ENCODE results near the gene ZNF398.

ZNF398 gene

GRCh38 chr7:149171892-149172533 lies 24.8 kb downstream of the ZNF398 start:
- Mint-ChIP-seq H3K27me3 (no peaks in the 10 kb centered on the region), H3K9me3 (no peaks in the 10 kb centered on the region), H3K4me1 (peaks cover 2% of the 10 kb centered on the region), H3K36me3 (ENCODE audit: low read depth) (peaks cover 31% of the 10 kb centered on the region), H3K4me3 (no peak overlapping the region), H3K27ac (no peak overlapping the region)
- no peak for DNase-seq
- no peak for ATAC-seq

- peaks cover 2% of the 10 kb centered on the region for H3K4me1 Mint-ChIP-seq
- no peak for ATAC-seq
- peaks cover 33% of the 10 kb centered on the region for H3K36me3 Mint-ChIP-seq (ENCODE audit: low read depth)
- H3K4me3 Mint-ChIP-seq = no peak overlapping the region
- H3K27me3 Mint-ChIP-seq = no peaks in the 10 kb centered on the region
- DNase-seq = no peak
- no peaks in the 10 kb centered on the region for H3K9me3 Mint-ChIP-seq
- H3K27ac Mint-ChIP-seq = no peak overlapping the region
Measured at GRCh38 chr7:149172534-149172920, 25.3 kb downstream of the ZNF398 start.

GRCh38 chr7:149175150-149175549 lies 27.9 kb downstream of the ZNF398 start:
- H3K27me3 Mint-ChIP-seq = no peaks in the 10 kb centered on the region
- peaks cover 39% of the 10 kb centered on the region for H3K36me3 Mint-ChIP-seq (ENCODE audit: low read depth)
- H3K4me3 Mint-ChIP-seq = no peak overlapping the region
- no peaks in the 10 kb centered on the region for H3K9me3 Mint-ChIP-seq
- peaks cover 2% of the 10 kb centered on the region for H3K4me1 Mint-ChIP-seq
- no peak for ATAC-seq
- DNase-seq = no peak
- no peak overlapping the region for H3K27ac Mint-ChIP-seq

GRCh38 chr7:149179241-149179640 lies 32.0 kb downstream of the ZNF398 start:
- H3K27me3 Mint-ChIP-seq = no peaks in the 10 kb centered on the region
- DNase-seq (no peak), ATAC-seq (no peak)
- H3K4me1 Mint-ChIP-seq = no peaks in the 10 kb centered on the region
- H3K36me3 Mint-ChIP-seq (ENCODE audit: low read depth) = peaks cover 31% of the 10 kb centered on the region
- H3K9me3 Mint-ChIP-seq = no peaks in the 10 kb centered on the region
- no peak overlapping the region for H3K27ac Mint-ChIP-seq
- H3K4me3 Mint-ChIP-seq = no peak overlapping the region

- Mint-ChIP-seq H3K27ac (peak overlapping the region; percentile 36), H3K36me3 (ENCODE audit: low read depth) (peaks cover 29% of the 10 kb centered on the region), H3K27me3 (no peaks in the 10 kb centered on the region), H3K4me1 (no peaks in the 10 kb centered on the region), H3K4me3 (no peak overlapping the region), H3K9me3 (no peaks in the 10 kb centered on the region)
- no peak for DNase-seq
- ATAC-seq = no peak
Measured at GRCh38 chr7:149180722-149181449, 33.6 kb downstream of the ZNF398 start.

GRCh38 chr7:149181450-149181790 lies 34.2 kb downstream of the ZNF398 start:
- ATAC-seq (no peak), DNase-seq (no peak)
- no peaks in the 10 kb centered on the region for H3K4me1 Mint-ChIP-seq

GRCh38 chr7:149184274-149184673 lies 37.0 kb downstream of the ZNF398 start:
- H3K36me3 Mint-ChIP-seq (ENCODE audit: low read depth) = peaks cover 7% of the 10 kb centered on the region
- H3K9me3 Mint-ChIP-seq = no peaks in the 10 kb centered on the region
- no peak for ATAC-seq
- no peaks in the 10 kb centered on the region for H3K27me3 Mint-ChIP-seq
- H3K4me3 Mint-ChIP-seq = no peak overlapping the region
- H3K27ac Mint-ChIP-seq = no peak overlapping the region
- DNase-seq = no peak
- no peaks in the 10 kb centered on the region for H3K4me1 Mint-ChIP-seq

More at GRCh38 chr7:149181450-149181790, 34.2 kb downstream of the ZNF398 start:
- no peak overlapping the region for H3K4me3 Mint-ChIP-seq
- peaks cover 27% of the 10 kb centered on the region for H3K36me3 Mint-ChIP-seq (ENCODE audit: low read depth)
- H3K27me3 Mint-ChIP-seq = no peaks in the 10 kb centered on the region
- no peaks in the 10 kb centered on the region for H3K9me3 Mint-ChIP-seq
- H3K27ac Mint-ChIP-seq = no peak overlapping the region

- H3K27ac Mint-ChIP-seq = no peak overlapping the region
Measured at GRCh38 chr7:149188213-149188612, 41.0 kb downstream of the ZNF398 start.

GRCh38 chr7:149188637-149189259 lies 41.5 kb downstream of the ZNF398 start:
- Mint-ChIP-seq H3K27ac (no peak overlapping the region), H3K36me3 (ENCODE audit: low read depth) (peaks cover 1% of the 10 kb centered on the region)

More at GRCh38 chr7:149188213-149188612, 41.0 kb downstream of the ZNF398 start:
- DNase-seq (no peak), ATAC-seq (no peak)
- no peaks in the 10 kb centered on the region for H3K9me3 Mint-ChIP-seq
- H3K36me3 Mint-ChIP-seq (ENCODE audit: low read depth) = peaks cover 1% of the 10 kb centered on the region
- H3K4me3 Mint-ChIP-seq = no peak overlapping the region
- no peaks in the 10 kb centered on the region for H3K27me3 Mint-ChIP-seq
- H3K4me1 Mint-ChIP-seq = peaks cover 16% of the 10 kb centered on the region

GRCh38 chr7:149191851-149192250 lies 44.6 kb downstream of the ZNF398 start:
- no peaks in the 10 kb centered on the region for H3K27me3 Mint-ChIP-seq
- H3K36me3 Mint-ChIP-seq (ENCODE audit: low read depth) = peaks cover 5% of the 10 kb centered on the region
- peaks cover 24% of the 10 kb centered on the region for H3K4me1 Mint-ChIP-seq
- no peaks in the 10 kb centered on the region for H3K9me3 Mint-ChIP-seq
- no peak overlapping the region for H3K27ac Mint-ChIP-seq
- no peak for ATAC-seq
- H3K4me3 Mint-ChIP-seq = peak overlapping the region; percentile 40
- DNase-seq = no peak

More at GRCh38 chr7:149188637-149189259, 41.5 kb downstream of the ZNF398 start:
- no peaks in the 10 kb centered on the region for H3K9me3 Mint-ChIP-seq
- peaks cover 16% of the 10 kb centered on the region for H3K4me1 Mint-ChIP-seq
- ATAC-seq = no peak
- no peaks in the 10 kb centered on the region for H3K27me3 Mint-ChIP-seq
- no peak overlapping the region for H3K4me3 Mint-ChIP-seq
- DNase-seq = no peak

- ATAC-seq (no peak), DNase-seq (no peak)
- Mint-ChIP-seq H3K4me1 (peaks cover 49% of the 10 kb centered on the region), H3K9me3 (no peaks in the 10 kb centered on the region), H3K27ac (no peak overlapping the region), H3K4me3 (peak overlapping the region; percentile 79), H3K27me3 (no peaks in the 10 kb centered on the region), H3K36me3 (ENCODE audit: low read depth) (peaks cover 28% of the 10 kb centered on the region)
Measured at GRCh38 chr7:149194799-149195179, 47.5 kb downstream of the ZNF398 start.

GRCh38 chr7:149195180-149196150 lies 48.2 kb downstream of the ZNF398 start, which contains the start of gene ZNF282:
Gene ZNF282, plus strand, starts transcription at chr7:149195546. Its CDS starts 44 bp downstream, at chr7:149195590.
- Mint-ChIP-seq H3K4me3 (peak within 1 kb of the TSS; percentile 94), H3K9me3 (no peaks in the 10 kb centered on the region), H3K4me1 (peaks cover 47% of the 10 kb centered on the region), H3K27me3 (no peaks in the 10 kb centered on the region), H3K27ac (peak within 1 kb of the TSS; percentile 95), H3K36me3 (ENCODE audit: low read depth) (peaks cover 34% of the 10 kb centered on the region)
- ATAC-seq (peak; percentile 95), DNase-seq (peak; percentile 86)

GRCh38 chr7:149196151-149196704 lies 49.0 kb downstream of the ZNF398 start:
- peaks cover 39% of the 10 kb centered on the region for H3K36me3 Mint-ChIP-seq (ENCODE audit: low read depth)
- ATAC-seq = no peak
- H3K27ac Mint-ChIP-seq = peak overlapping the region; percentile 95
- H3K9me3 Mint-ChIP-seq = no peaks in the 10 kb centered on the region
- peak overlapping the region; percentile 94 for H3K4me3 Mint-ChIP-seq
- H3K27me3 Mint-ChIP-seq = no peaks in the 10 kb centered on the region
- H3K4me1 Mint-ChIP-seq = peaks cover 41% of the 10 kb centered on the region
- peak; percentile 20 for DNase-seq

GRCh38 chr7:149196705-149197171 lies 49.5 kb downstream of the ZNF398 start:
- Mint-ChIP-seq H3K27ac (peak overlapping the region; percentile 95), H3K4me3 (peak overlapping the region; percentile 94), H3K36me3 (ENCODE audit: low read depth) (peaks cover 41% of the 10 kb centered on the region), H3K9me3 (no peaks in the 10 kb centered on the region), H3K4me1 (peaks cover 37% of the 10 kb centered on the region), H3K27me3 (no peaks in the 10 kb centered on the region)
- ATAC-seq = peak; percentile 31
- peak; percentile 15 for DNase-seq

Data from activated naive CD8-positive, alpha-beta T cell treated with anti-CD3 and anti-CD28 coated beads, Interleukin-2, amount 50 U/mL, for 24 hours (primary cell).